Neuronal stem cell (in vitro differentiated cells): Measurements from ENCODE around the gene WHRN.

Source experiments
- DNase-seq: peaks from one replicate; pipeline ENCODE4 v3.0.0-alpha.2; 2013; ENCODE audit warnings: low spot score
- H2AFZ ChIP-seq: one replicate; pipeline ENCODE4 v1.6.1; 2013; ENCODE audit warnings: mild to moderate bottlenecking, low read length, inconsistent platforms
- H2AK5ac ChIP-seq: 2 replicates; pipeline ENCODE4 v1.6.1; 2013; ENCODE audit warnings: low read depth, mild to moderate bottlenecking, inconsistent platforms, low read length, moderate library complexity, mixed read lengths
- H2BK120ac ChIP-seq: 2 replicates; pipeline ENCODE4 v1.6.1; 2013; ENCODE audit warnings: low read depth, mild to moderate bottlenecking, inconsistent platforms, low read length, moderate library complexity, mixed read lengths
- H2BK12ac ChIP-seq: one replicate; pipeline ENCODE4 v1.6.1; 2013; ENCODE audit warnings: low read length, inconsistent platforms
- H2BK15ac ChIP-seq: 2 replicates; pipeline ENCODE4 v1.6.1; 2013; ENCODE audit warnings: mild to moderate bottlenecking, low read length, inconsistent platforms, mixed read lengths
- H2BK5ac ChIP-seq: one replicate; pipeline ENCODE4 v1.6.1; 2013; ENCODE audit warnings: inconsistent platforms, mild to moderate bottlenecking, low read length, moderate library complexity
- H3K14ac ChIP-seq: one replicate; pipeline ENCODE4 v1.6.1; 2013; ENCODE audit warnings: low read length, inconsistent platforms
- H3K18ac ChIP-seq: 2 replicates; pipeline ENCODE4 v1.6.1; 2013; ENCODE audit warnings: low read length, inconsistent platforms
- H3K23ac ChIP-seq: 2 replicates; pipeline ENCODE4 v1.6.1; 2013; ENCODE audit warnings: low read depth, mild to moderate bottlenecking, mixed read lengths, low read length, inconsistent platforms; ENCODE audit not compliant: poor library complexity
- H3K27ac ChIP-seq: replicated peaks from 3 replicates; pipeline ENCODE4 v1.5.1; 2013; ENCODE audit warnings: low read length, inconsistent platforms
- H3K27me3 ChIP-seq, 3 experiments: 2 replicates each; pipeline ENCODE4 v1.6.1; 2013; ENCODE audit warnings: low read length in 3 of 3, mild to moderate bottlenecking in 2 of 3, inconsistent platforms in 1 of 3, low read depth in 1 of 3, mixed read lengths in 1 of 3, moderate library complexity in 1 of 3; ENCODE audit not compliant: control insufficient read depth in 3 of 3, insufficient read depth in 3 of 3
- H3K36me3 ChIP-seq, 2 donors: replicated peaks in 1 of 2; 2 replicates each; pipeline ENCODE4 v1.6.1; 2013; ENCODE audit warnings: low read length in 2 of 2; ENCODE audit not compliant: control insufficient read depth in 2 of 2, insufficient read depth in 2 of 2
- H3K4ac ChIP-seq: 2 replicates; pipeline ENCODE4 v1.6.1; 2013; ENCODE audit warnings: inconsistent platforms, mild to moderate bottlenecking, low read length, moderate library complexity
- H3K4me1 ChIP-seq, 2 donors: 1 replicate in 1 of 2; 2 replicates in 1 of 2; pipeline ENCODE4 v1.6.1; 2013; ENCODE audit warnings: low read length in 2 of 2, low read depth in 1 of 2; ENCODE audit not compliant: control insufficient read depth in 2 of 2, insufficient read depth in 1 of 2
- H3K4me2 ChIP-seq: one replicate; pipeline ENCODE4 v1.6.1; 2013; ENCODE audit warnings: mild to moderate bottlenecking, low read length, inconsistent platforms; ENCODE audit not compliant: insufficient read depth, poor library complexity, severe bottlenecking
- H3K4me3 ChIP-seq, 2 donors: 2 replicates each; pipeline ENCODE4 v1.5.1; 2013; ENCODE audit warnings: low read length in 2 of 2, mild to moderate bottlenecking in 2 of 2, inconsistent platforms in 1 of 2, moderate library complexity in 1 of 2
- H3K79me1 ChIP-seq: one replicate; pipeline ENCODE4 v1.6.1; 2013; ENCODE audit warnings: low read depth, mild to moderate bottlenecking, inconsistent platforms, low read length, moderate library complexity
- H3K9ac ChIP-seq: one replicate; pipeline ENCODE4 v1.6.1; 2013; ENCODE audit warnings: mild to moderate bottlenecking, low read depth, low read length, inconsistent platforms; ENCODE audit not compliant: poor library complexity
- H3K9me3 ChIP-seq, 2 donors: replicated peaks in 1 of 2; 2 replicates each; pipeline versions ENCODE3 to v1.6.1; 2013; ENCODE audit warnings: low read length in 2 of 2, mild to moderate bottlenecking in 2 of 2, inconsistent platforms in 1 of 2, low read depth in 1 of 2, mixed read lengths in 1 of 2, moderate library complexity in 1 of 2; ENCODE audit not compliant: control insufficient read depth in 2 of 2, insufficient read depth in 1 of 2
- H4K8ac ChIP-seq: one replicate; pipeline ENCODE4 v1.6.1; 2013; ENCODE audit warnings: low read depth, mild to moderate bottlenecking, inconsistent platforms, low read length, moderate library complexity
- H4K91ac ChIP-seq: one replicate; pipeline ENCODE4 v1.6.1; 2013; ENCODE audit warnings: low read length, low read depth, mild to moderate bottlenecking, inconsistent platforms; ENCODE audit not compliant: poor library complexity
- WGBS, 2 donors: extraction: QIAGEN DNeasy Blood & Tissue Kit; methylation state at CpG; one replicate each; pipeline ENCODE4 v1.1.7; 2013; ENCODE audit warnings: missing lambda C conversion rate in 2 of 2, mixed read lengths in 1 of 2; ENCODE audit not compliant: insufficient read length in 2 of 2, insufficient replicate concordance in 1 of 2; ENCODE audit errors: extremely low coverage in 2 of 2; 5-methylcytosine and 5-hydroxymethylcytosine counted together

Gene WHRN

GRCh38 chr9:114426046-114426948 is 79.0 kb downstream of the WHRN start:
- no peak overlapping the region for H3K27ac ChIP-seq
- H2BK12ac ChIP-seq, result no peak overlapping the region
- WGBS, 2 donors, result no CpG with 5 or more reads among the region's 18 CpGs
- no peak overlapping the region for H3K4ac ChIP-seq
- no peak overlapping the region for H4K91ac ChIP-seq
- no peak overlapping the region for H2BK120ac ChIP-seq
- no peaks in the 10 kb centered on the region for H3K36me3 ChIP-seq
- no peak overlapping the region for H2AFZ ChIP-seq
- no peak overlapping the region for H3K9ac ChIP-seq
- no peaks in the 10 kb centered on the region for H3K79me1 ChIP-seq
- no peak overlapping the region for H4K8ac ChIP-seq
- no peak overlapping the region for H2AK5ac ChIP-seq
- H3K4me1 ChIP-seq, result no peaks in the 10 kb centered on the region
- H3K23ac ChIP-seq, result no peak overlapping the region
- H3K4me3 ChIP-seq, result no peak overlapping the region
- H2BK15ac ChIP-seq, result no peak overlapping the region
- no peak overlapping the region for H3K18ac ChIP-seq
- no peak overlapping the region for H3K14ac ChIP-seq
- H3K9me3 ChIP-seq, result no peaks in the 10 kb centered on the region
- no peak overlapping the region for H2BK5ac ChIP-seq
- no peak overlapping the region for H3K4me2 ChIP-seq
- H3K27me3 ChIP-seq, result no peaks in the 10 kb centered on the region
- DNase-seq, result no peak

- Histone ChIP-seq H3K4me3 (no peak overlapping the region), H3K4ac (no peak overlapping the region), H4K91ac (no peak overlapping the region), H3K9ac (no peak overlapping the region), H3K4me2 (no peak overlapping the region), H3K14ac (no peak overlapping the region), H4K8ac (no peak overlapping the region), H2BK5ac (no peak overlapping the region), H2BK12ac (no peak overlapping the region), H3K79me1 (no peaks in the 10 kb centered on the region), H2AK5ac (no peak overlapping the region), H3K36me3 (no peaks in the 10 kb centered on the region), H3K23ac (no peak overlapping the region), H2BK120ac (no peak overlapping the region), H3K18ac (no peak overlapping the region), H3K4me1 (no peaks in the 10 kb centered on the region), H2AFZ (no peak overlapping the region), H2BK15ac (no peak overlapping the region), H3K27me3 (no peaks in the 10 kb centered on the region), H3K9me3 (no peaks in the 10 kb centered on the region), H3K27ac (no peak overlapping the region)
- DNase-seq, result no peak
- no CpG with 5 or more reads among the region's 11 CpGs for WGBS, 2 donors
Observed at GRCh38 chr9:114425126-114425525, 80.1 kb downstream of the WHRN start.

GRCh38 chr9:114424126-114424525 is 81.1 kb downstream of the WHRN start:
- Histone ChIP-seq H2BK15ac (no peak overlapping the region), H3K9me3 (no peaks in the 10 kb centered on the region), H3K36me3 (no peaks in the 10 kb centered on the region), H3K4me3 (no peak overlapping the region), H4K8ac (no peak overlapping the region), H2BK5ac (no peak overlapping the region), H2BK12ac (no peak overlapping the region), H2AK5ac (no peak overlapping the region), H3K79me1 (no peaks in the 10 kb centered on the region), H3K27me3 (no peaks in the 10 kb centered on the region), H3K23ac (no peak overlapping the region), H3K27ac (no peak overlapping the region), H4K91ac (no peak overlapping the region), H3K9ac (peak overlapping the region; percentile 61), H3K18ac (no peak overlapping the region), H3K4me2 (no peak overlapping the region), H2AFZ (no peak overlapping the region), H2BK120ac (no peak overlapping the region), H3K14ac (no peak overlapping the region), H3K4ac (no peak overlapping the region), H3K4me1 (no peaks in the 10 kb centered on the region)
- DNase-seq, result no peak
- WGBS, 2 donors, result no CpG with 5 or more reads among the region's 12 CpGs

GRCh38 chr9:114423181-114423580 is 82.1 kb downstream of the WHRN start:
- Histone ChIP-seq H3K79me1 (no peaks in the 10 kb centered on the region), H3K18ac (no peak overlapping the region), H3K14ac (no peak overlapping the region), H4K91ac (no peak overlapping the region), H3K4me1 (no peaks in the 10 kb centered on the region), H3K36me3 (peaks cover 0 to 2% of the 10 kb centered on the region in 2 donors), H2BK15ac (peak overlapping the region; percentile 6), H3K23ac (no peak overlapping the region), H2BK120ac (no peak overlapping the region), H4K8ac (no peak overlapping the region), H3K4ac (no peak overlapping the region), H3K4me3 (no peak overlapping the region), H2AFZ (no peak overlapping the region), H2BK5ac (no peak overlapping the region), H2AK5ac (no peak overlapping the region), H3K27ac (no peak overlapping the region), H3K27me3 (no peaks in the 10 kb centered on the region), H2BK12ac (no peak overlapping the region), H3K9ac (no peak overlapping the region), H3K4me2 (no peak overlapping the region), H3K9me3 (no peaks in the 10 kb centered on the region)
- no peak for DNase-seq
- WGBS, 2 donors, result no CpG with 5 or more reads among the region's 14 CpGs
